ENCODE measurements around the gene CD209. TPM values are rescaled to one million over a fixed set of nuclear protein-coding genes. Genes with fewer than 3 reads are reported as not detected.
"Not testable (repeated sequence)": the region's sequence is repeated elsewhere in the genome, so short reads cannot be mapped to it uniquely, and the experiment has no call there.

The CD209 gene
- total RNA-seq, 1 experiment from 2014 or later: not detected

DNA sequence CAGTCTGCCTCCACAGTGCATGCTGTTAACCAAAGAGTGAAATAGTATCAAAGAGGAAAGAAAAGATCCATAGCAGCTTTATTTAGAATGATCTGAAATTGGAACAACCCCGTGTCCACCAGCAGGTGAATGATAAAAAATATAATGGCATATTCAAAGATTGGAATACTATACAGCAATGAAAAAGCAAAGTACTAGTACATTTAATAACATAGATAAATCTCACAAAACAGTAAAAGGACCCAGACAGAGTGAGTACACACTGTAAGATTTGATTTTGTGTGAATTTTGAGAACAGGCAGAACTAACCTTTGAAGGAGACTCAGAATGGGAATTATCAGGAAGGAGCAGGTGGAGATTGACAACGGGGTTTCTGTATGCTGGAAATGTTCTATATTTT is 837 bp upstream of the CD209 start:
- H3K4me3 ChIP-seq (ENCODE audit: low read depth in 2 of 2, low read length in 2 of 2): no peak overlapping the region
- DNase-seq (ENCODE audit: low read depth, low spot score) (no peak), ATAC-seq (no peak)
- no peaks in the 10 kb centered on the region for H3K9me3 ChIP-seq (ENCODE audit: control insufficient read depth, insufficient read depth, low read depth, low read length)
- in situ Hi-C loops (cut with HindIII; ENCODE audit: low pct_unique_long_range_greater_than_20kb, low sequenced_read_pairs) (no loop called here), intact Hi-C loops (cut with micrococcal nuclease; ENCODE audit: unreplicated experiment) (no loop called here)
- H3K36me3 ChIP-seq (ENCODE audit: control insufficient read depth, insufficient read depth, low read length): no peaks in the 10 kb centered on the region
- no TSS peak for BruUV-seq (replicated peaks)
- H3K27me3 ChIP-seq (ENCODE audit: control insufficient read depth, insufficient read depth, low read length): no peaks in the 10 kb centered on the region
- no peaks in the 10 kb centered on the region for H3K4me1 ChIP-seq (ENCODE audit: control insufficient read depth, insufficient read depth, low read length)
- ChIA-PET CTCF (no interaction called here), POLR2A (no interaction called here)
- TF ChIP-seq POLR2AphosphoS5 (IDR thresholded peaks at IDR 0.05; ENCODE audit: low read depth, low read length): no peak
- no peak for TF ChIP-seq TCF7L2 (IDR thresholded peaks at IDR 0.05; ENCODE audit: low read depth, low read length)
- TF ChIP-seq, protein P1, sequence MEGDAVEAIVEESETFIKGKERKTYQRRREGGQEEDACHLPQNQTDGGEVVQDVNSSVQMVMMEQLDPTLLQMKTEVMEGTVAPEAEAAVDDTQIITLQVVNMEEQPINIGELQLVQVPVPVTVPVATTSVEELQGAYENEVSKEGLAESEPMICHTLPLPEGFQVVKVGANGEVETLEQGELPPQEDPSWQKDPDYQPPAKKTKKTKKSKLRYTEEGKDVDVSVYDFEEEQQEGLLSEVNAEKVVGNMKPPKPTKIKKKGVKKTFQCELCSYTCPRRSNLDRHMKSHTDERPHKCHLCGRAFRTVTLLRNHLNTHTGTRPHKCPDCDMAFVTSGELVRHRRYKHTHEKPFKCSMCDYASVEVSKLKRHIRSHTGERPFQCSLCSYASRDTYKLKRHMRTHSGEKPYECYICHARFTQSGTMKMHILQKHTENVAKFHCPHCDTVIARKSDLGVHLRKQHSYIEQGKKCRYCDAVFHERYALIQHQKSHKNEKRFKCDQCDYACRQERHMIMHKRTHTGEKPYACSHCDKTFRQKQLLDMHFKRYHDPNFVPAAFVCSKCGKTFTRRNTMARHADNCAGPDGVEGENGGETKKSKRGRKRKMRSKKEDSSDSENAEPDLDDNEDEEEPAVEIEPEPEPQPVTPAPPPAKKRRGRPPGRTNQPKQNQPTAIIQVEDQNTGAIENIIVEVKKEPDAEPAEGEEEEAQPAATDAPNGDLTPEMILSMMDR (IDR thresholded peaks at IDR 0.05): no peak
- TF ChIP-seq SIN3A (IDR thresholded peaks at IDR 0.05; ENCODE audit: borderline replicate concordance, insufficient read depth, low read depth, low read length): no peak
- TF ChIP-seq, protein P2, sequence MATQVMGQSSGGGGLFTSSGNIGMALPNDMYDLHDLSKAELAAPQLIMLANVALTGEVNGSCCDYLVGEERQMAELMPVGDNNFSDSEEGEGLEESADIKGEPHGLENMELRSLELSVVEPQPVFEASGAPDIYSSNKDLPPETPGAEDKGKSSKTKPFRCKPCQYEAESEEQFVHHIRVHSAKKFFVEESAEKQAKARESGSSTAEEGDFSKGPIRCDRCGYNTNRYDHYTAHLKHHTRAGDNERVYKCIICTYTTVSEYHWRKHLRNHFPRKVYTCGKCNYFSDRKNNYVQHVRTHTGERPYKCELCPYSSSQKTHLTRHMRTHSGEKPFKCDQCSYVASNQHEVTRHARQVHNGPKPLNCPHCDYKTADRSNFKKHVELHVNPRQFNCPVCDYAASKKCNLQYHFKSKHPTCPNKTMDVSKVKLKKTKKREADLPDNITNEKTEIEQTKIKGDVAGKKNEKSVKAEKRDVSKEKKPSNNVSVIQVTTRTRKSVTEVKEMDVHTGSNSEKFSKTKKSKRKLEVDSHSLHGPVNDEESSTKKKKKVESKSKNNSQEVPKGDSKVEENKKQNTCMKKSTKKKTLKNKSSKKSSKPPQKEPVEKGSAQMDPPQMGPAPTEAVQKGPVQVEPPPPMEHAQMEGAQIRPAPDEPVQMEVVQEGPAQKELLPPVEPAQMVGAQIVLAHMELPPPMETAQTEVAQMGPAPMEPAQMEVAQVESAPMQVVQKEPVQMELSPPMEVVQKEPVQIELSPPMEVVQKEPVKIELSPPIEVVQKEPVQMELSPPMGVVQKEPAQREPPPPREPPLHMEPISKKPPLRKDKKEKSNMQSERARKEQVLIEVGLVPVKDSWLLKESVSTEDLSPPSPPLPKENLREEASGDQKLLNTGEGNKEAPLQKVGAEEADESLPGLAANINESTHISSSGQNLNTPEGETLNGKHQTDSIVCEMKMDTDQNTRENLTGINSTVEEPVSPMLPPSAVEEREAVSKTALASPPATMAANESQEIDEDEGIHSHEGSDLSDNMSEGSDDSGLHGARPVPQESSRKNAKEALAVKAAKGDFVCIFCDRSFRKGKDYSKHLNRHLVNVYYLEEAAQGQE (IDR thresholded peaks at IDR 0.05; ENCODE audit: insufficient read depth in 1 of 2, low read depth in 2 of 2, low read length in 1 of 2): no peak
- no peak overlapping the region for H3K27ac ChIP-seq (ENCODE audit: low read length)

DNA sequence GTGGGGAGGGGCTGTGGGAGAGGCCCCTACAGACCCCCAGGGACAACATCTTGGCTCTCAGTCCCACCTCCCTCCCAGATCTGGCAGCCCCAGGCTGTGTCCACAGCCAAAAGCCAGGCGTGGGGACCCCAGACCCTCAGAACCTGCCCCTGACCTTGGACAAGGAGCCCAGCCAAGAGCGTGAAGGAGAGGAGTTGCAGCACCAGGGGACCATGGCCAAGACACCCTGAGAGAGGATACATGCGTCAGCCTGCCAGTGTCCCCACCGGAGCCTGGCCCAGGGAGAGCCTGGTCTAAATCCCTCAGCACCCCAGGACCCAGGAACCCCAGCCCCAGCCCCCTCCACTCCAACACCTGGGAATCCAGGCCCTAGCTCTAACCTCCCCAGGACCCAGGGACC is 1.0 kb downstream of the CD209 start:
- intact Hi-C loops (cut with micrococcal nuclease; ENCODE audit: unreplicated experiment); H3K9me3 ChIP-seq (ENCODE audit: control insufficient read depth, insufficient read depth, low read depth, low read length); H3K4me1 ChIP-seq (ENCODE audit: control insufficient read depth, insufficient read depth, low read length); POLR2A ChIA-PET; H3K27me3 ChIP-seq (ENCODE audit: control insufficient read depth, insufficient read depth, low read length); H3K4me3 ChIP-seq (ENCODE audit: low read depth in 2 of 2, low read length in 2 of 2); CTCF ChIA-PET; H3K36me3 ChIP-seq (ENCODE audit: control insufficient read depth, insufficient read depth, low read length); H3K27ac ChIP-seq (ENCODE audit: low read length); ATAC-seq; DNase-seq (ENCODE audit: low read depth, low spot score); in situ Hi-C loops (cut with HindIII; ENCODE audit: low pct_unique_long_range_greater_than_20kb, low sequenced_read_pairs); BruUV-seq (replicated peaks): not testable (repeated sequence)

DNA sequence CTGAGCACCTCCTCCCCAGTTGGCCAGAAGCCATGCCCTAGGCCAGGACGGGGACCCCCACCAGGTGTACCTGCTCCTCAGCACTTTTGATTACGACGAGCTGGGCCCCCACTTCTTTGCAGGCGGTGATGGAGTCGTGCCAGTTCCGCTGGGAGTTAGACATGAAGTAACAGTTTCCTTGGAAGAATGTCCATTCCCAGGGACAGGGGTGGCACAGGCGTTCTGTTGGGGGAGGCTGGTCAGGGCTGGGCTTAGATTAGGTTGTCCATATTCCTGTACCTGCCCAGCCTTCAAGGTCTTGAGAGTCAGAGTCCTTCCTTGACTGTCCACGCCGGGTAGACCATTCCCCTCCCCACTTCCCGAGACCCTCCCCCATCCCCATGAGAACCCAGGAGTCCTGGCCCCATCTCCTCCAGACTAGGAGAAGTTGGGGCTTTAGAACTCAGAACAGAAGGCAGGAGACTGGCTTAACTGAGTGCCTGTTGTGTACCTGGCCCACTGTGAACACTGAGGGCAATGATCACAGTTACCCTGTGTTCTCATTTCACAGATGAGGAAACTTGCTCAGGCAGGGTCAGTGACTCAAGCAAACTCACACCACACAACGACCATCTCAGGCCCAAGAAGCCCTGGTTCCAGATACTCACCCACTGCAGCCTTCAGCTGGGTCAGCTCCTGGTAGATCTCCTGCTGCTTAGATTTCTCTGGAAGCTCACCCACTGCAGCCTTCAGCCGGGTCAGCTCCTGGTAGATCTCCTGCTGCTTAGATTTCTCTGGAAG is 2.3 kb downstream of the CD209 start:
- POLR2A ChIA-PET: no interaction called here
- DNase-seq (ENCODE audit: low read depth, low spot score) (no peak), ATAC-seq (no peak)
- no peak overlapping the region for H3K27ac ChIP-seq (ENCODE audit: low read length)
- CTCF ChIA-PET: no interaction called here
- TF ChIP-seq, protein P1 (IDR thresholded peaks at IDR 0.05): no peak
- TF ChIP-seq TCF7L2 (IDR thresholded peaks at IDR 0.05; ENCODE audit: low read depth, low read length): no peak
- TF ChIP-seq, protein P2 (IDR thresholded peaks at IDR 0.05; ENCODE audit: insufficient read depth in 1 of 2, low read depth in 2 of 2, low read length in 1 of 2): no peak
- TF ChIP-seq POLR2AphosphoS5 (IDR thresholded peaks at IDR 0.05; ENCODE audit: low read depth, low read length): no peak
- no peak for TF ChIP-seq SIN3A (IDR thresholded peaks at IDR 0.05; ENCODE audit: borderline replicate concordance, insufficient read depth, low read depth, low read length)
- in situ Hi-C loops (cut with HindIII; ENCODE audit: low pct_unique_long_range_greater_than_20kb, low sequenced_read_pairs): no loop called here
- no TSS peak for BruUV-seq (replicated peaks)
- no peaks in the 10 kb centered on the region for H3K4me1 ChIP-seq (ENCODE audit: control insufficient read depth, insufficient read depth, low read length)
- no peaks in the 10 kb centered on the region for H3K36me3 ChIP-seq (ENCODE audit: control insufficient read depth, insufficient read depth, low read length)
- no peaks in the 10 kb centered on the region for H3K27me3 ChIP-seq (ENCODE audit: control insufficient read depth, insufficient read depth, low read length)
- H3K9me3 ChIP-seq (ENCODE audit: control insufficient read depth, insufficient read depth, low read depth, low read length): no peaks in the 10 kb centered on the region
- H3K4me3 ChIP-seq (ENCODE audit: low read depth in 2 of 2, low read length in 2 of 2): no peak overlapping the region
- intact Hi-C loops (cut with micrococcal nuclease; ENCODE audit: unreplicated experiment): no loop called here

Data from Panc1 (cell line).